Large intestine (tissue), 3 donors: ENCODE results near the gene AMMECR1L. TPM values are rescaled to one million over a fixed set of nuclear protein-coding genes. Genes with fewer than 3 reads are reported as not detected.
"Not testable (repeated sequence)": the region's sequence is repeated elsewhere in the genome, so short reads cannot be mapped to it uniquely, and the experiment has no call there.

Source experiments
- DNase-seq, 2 donors: peaks; one replicate each; pipeline versions ENCODE4 v3.0.0 to v3.0.0-alpha.2; 2013
- H3K27ac ChIP-seq: one replicate; pipeline ENCODE4 v1.5.1; 2013; ENCODE audit warnings: low read length
- H3K27me3 ChIP-seq: 2 replicates; pipeline ENCODE4 v1.6.1; 2013; ENCODE audit warnings: low read length; ENCODE audit not compliant: control insufficient read depth, insufficient read depth
- H3K36me3 ChIP-seq: 2 replicates; pipeline ENCODE4 v1.6.1; 2013; ENCODE audit warnings: low read length; ENCODE audit not compliant: control insufficient read depth, insufficient read depth
- H3K4me1 ChIP-seq: one replicate; pipeline ENCODE4 v1.6.1; 2013; ENCODE audit warnings: low read length; ENCODE audit not compliant: control insufficient read depth, insufficient read depth
- H3K4me3 ChIP-seq: one replicate; pipeline ENCODE4 v1.5.1; 2013; ENCODE audit warnings: low read length
- H3K9me3 ChIP-seq: one replicate; pipeline ENCODE4 v1.6.1; 2013; ENCODE audit warnings: mild to moderate bottlenecking, low read depth, low read length, moderate library complexity; ENCODE audit not compliant: control insufficient read depth
- WGBS: methylation state at CpG from one replicate; pipeline ENCODE4 v1.1.5; 2013; ENCODE audit warnings: low lambda C conversion rate; ENCODE audit not compliant: insufficient coverage; 5-methylcytosine and 5-hydroxymethylcytosine counted together
- polyA plus RNA-seq: library from polyadenylated mRNA; unstranded; fragments of 120-200 nt; gene quantifications from one replicate; pipeline ENCODE4 v1.2.1, GENCODE V29; 2013

Gene AMMECR1L
- polyA plus RNA-seq, 1 donor, result 15.4 TPM

GRCh38 chr2:127814677-127815076 lies 71.1 kb downstream of the AMMECR1L start:
- no peak overlapping the region for H3K27ac ChIP-seq
- no peaks in the 10 kb centered on the region for H3K36me3 ChIP-seq
- WGBS, result no CpG with 5 or more reads among the region's 1 CpG
- no peak for DNase-seq
- no peaks in the 10 kb centered on the region for H3K9me3 ChIP-seq
- no peaks in the 10 kb centered on the region for H3K27me3 ChIP-seq
- no peaks in the 10 kb centered on the region for H3K4me1 ChIP-seq
- H3K4me3 ChIP-seq, result no peak overlapping the region

- DNase-seq, H3K27ac ChIP-seq, H3K9me3 ChIP-seq, H3K4me3 ChIP-seq, H3K4me1 ChIP-seq, H3K27me3 ChIP-seq, H3K36me3 ChIP-seq: not testable (repeated sequence)
- whole genome bisulfite sequencing, result no CpG with 5 or more reads among the region's 3 CpGs
Measured at GRCh38 chr2:127812441-127812840, 73.3 kb downstream of the AMMECR1L start.

Other genes with a start within 250 kb of the AMMECR1L start
- gene GPR17, start 239.8 kb downstream of the AMMECR1L start, polyA plus RNA-seq, result 1.5 TPM
- gene LIMS2, start 210.4 kb downstream of the AMMECR1L start, polyA plus RNA-seq, result 25.0 TPM
- gene SFT2D3, start 184.5 kb downstream of the AMMECR1L start, polyA plus RNA-seq, result not detected
- 41.5 TPM for gene WDR33, start 74.8 kb downstream of the AMMECR1L start, polyA plus RNA-seq
- gene POLR2D, start 27.8 kb downstream of the AMMECR1L start, polyA plus RNA-seq, result 28.0 TPM
- 26.9 TPM for gene SAP130, start 142.1 kb upstream of the AMMECR1L start, polyA plus RNA-seq
- gene UGGT1, start 205.2 kb upstream of the AMMECR1L start, polyA plus RNA-seq, result 21.1 TPM